Measurements from ENCODE around the gene KCNC3. TPM values are rescaled to one million over a fixed set of nuclear protein-coding genes. Genes with fewer than 3 reads are reported as not detected.

Gene KCNC3
- 0.17 and 0.32 TPM in 2 replicates for polyA plus RNA-seq (2011; rRNA removed)
- polyA plus RNA-seq (2012; cell fraction: cytosol; rRNA removed) = 0.30 and 0.41 TPM in 2 replicates
- polyA plus RNA-seq (2012; cell fraction: nucleus; rRNA removed) = 1.3 and 1.5 TPM in 2 replicates
- 1.0 to 1.7 TPM (median 1.4 TPM) in 3 replicates for polyA plus RNA-seq (2017; fragmentation: RNase III; extraction: RNeasy Plus Mini Kit Qiagen cat#74134 plus additional on column Dnase treatment)
- polyA minus RNA-seq (2011; rRNA and poly(A)+ RNA removed) = 0.54 and 0.83 TPM in 2 replicates

DNA sequence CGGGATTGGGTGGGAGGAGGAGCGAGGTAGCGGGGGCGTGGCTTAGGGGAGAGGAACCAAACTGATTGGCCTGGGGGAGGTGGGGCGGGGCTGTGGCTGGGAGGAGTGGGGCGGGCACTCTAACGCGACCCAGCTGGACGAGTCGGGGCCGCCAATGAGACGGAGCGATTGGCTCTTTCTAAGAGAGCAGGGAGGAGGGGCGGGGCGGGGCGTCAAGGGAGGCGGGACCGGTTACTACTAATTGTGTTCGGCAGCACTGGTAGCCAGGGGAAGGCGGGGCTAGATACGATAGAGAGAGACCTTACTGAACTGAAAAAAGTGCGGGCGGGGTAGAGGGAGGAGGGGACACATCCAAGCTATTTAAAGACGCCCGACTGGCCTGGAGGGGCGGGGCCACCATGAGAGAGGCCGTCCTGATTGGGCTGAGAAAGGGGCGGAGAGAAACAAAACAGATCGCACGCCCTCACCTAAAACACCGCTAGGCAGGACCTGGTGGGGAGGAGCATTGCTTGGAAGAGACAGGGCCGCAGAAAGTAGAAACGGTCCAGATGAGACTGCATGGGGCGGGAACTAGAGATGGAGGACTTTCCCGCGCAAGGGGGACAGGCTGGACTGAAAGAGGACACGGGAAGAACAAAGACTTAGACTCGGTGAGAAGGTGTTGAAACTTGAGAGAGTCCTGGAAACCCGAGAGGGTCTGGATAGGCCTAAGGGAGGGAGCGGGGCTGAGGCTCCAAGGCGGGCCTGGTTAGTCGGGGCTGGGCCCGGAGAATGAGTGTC, at the start of gene KCNC3:
TSS of gene KCNC3 (minus strand) at position 232 of the 780 bp plus-strand sequence. CDS start 295 bp downstream, outside the sequence.
- ATAC-seq (peak; percentile 54 to 83), DNase-seq (ENCODE audit: low read depth in 1 of 2, low spot score in 1 of 2) (peak; percentile 99 to 100), FAIRE-seq (no peak)
- peak within 1 kb of the TSS; percentile 60 for H3K4me3 ChIP-seq
- H3K27ac ChIP-seq = peak within 1 kb of the TSS; percentile 50 to 75; a peak in 5 of 6 replicates
- POLR2A ChIA-PET = interaction anchor here (0.5 to 1.9 kb wide), 17 partner anchors 14 to 1073 kb away, joined by 3 to 23 read pairs (median 5); partner anchors contain the start of genes ATF5, JOSD2, NUP62 and POLD1
- 1% methylated on average over 38 of the region's 43 CpGs for WGBS (ENCODE audit: missing lambda C conversion rate)
- CTCF ChIA-PET = interaction anchor here (0.6 to 3.0 kb wide), 21 partner anchors 11 to 393 kb away, joined by 3 to 76 read pairs (median 5); no protein-coding TSS in a partner anchor
- H3K4me1 ChIP-seq = peaks cover 45% of the 10 kb centered on the region
- peak within 1 kb of the TSS; percentile 99 for H3K4me2 ChIP-seq
- TF ChIP-seq PHF8 (IDR thresholded peaks at IDR 0.05; ENCODE audit: borderline replicate concordance, low read depth) = peak; percentile 24; the same call in 1 of the 2 replicates
- no peak for TF ChIP-seq CHD2 (IDR thresholded peaks at IDR 0.05; ENCODE audit: low read length, partially characterized antibody)
- no peak for TF ChIP-seq FOXS1 (CRISPR knock-in tag; IDR thresholded peaks at IDR 0.05)
- peak in 1 of 2 experiments; percentile 21; a peak in 1 of 5 replicates for TF ChIP-seq JUN (IDR thresholded peaks at IDR 0.05)
- TF ChIP-seq MAX (IDR thresholded peaks at IDR 0.05) = peak; percentile 64; the same call in 1 of the 2 replicates
- TF ChIP-seq MAZ (IDR thresholded peaks at IDR 0.05; ENCODE audit: borderline replicate concordance, low read depth, low read length) = peak; percentile 40; the same call in 1 of the 2 replicates
- no peak for TF ChIP-seq NPAS2 (CRISPR knock-in tag; IDR thresholded peaks at IDR 0.05; ENCODE audit: borderline replicate concordance)
- 0 out of 2 replicates have a peak, but pooled peaks have one; percentile 69 for TF ChIP-seq RARB (CRISPR knock-in tag; IDR thresholded peaks at IDR 0.05)
- TF ChIP-seq, protein P1, sequence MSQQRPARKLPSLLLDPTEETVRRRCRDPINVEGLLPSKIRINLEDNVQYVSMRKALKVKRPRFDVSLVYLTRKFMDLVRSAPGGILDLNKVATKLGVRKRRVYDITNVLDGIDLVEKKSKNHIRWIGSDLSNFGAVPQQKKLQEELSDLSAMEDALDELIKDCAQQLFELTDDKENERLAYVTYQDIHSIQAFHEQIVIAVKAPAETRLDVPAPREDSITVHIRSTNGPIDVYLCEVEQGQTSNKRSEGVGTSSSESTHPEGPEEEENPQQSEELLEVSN (IDR thresholded peaks at IDR 0.05; ENCODE audit: borderline replicate concordance, low read depth) = peak; percentile 80; the same call in 1 of the 2 replicates
- TF ChIP-seq KDM5A (IDR thresholded peaks at IDR 0.05) = no peak
- 0 out of 3 replicates have a peak, but pooled peaks cover 3% of the 10 kb centered on the region for H3K9me3 ChIP-seq

GRCh38 chr19:50378863-50379236, 49.7 kb upstream of the KCNC3 start:
- WGBS (ENCODE audit: missing lambda C conversion rate) = 99% methylated on average over 9 of the region's 10 CpGs
- no peak overlapping the region for H3K27ac ChIP-seq
- no peak overlapping the region for H3K4me3 ChIP-seq
- no peak overlapping the region for H3K4me2 ChIP-seq
- ATAC-seq (no peak), DNase-seq (ENCODE audit: low read depth in 1 of 2, low spot score in 1 of 2) (no peak), FAIRE-seq (no peak)
- no peaks in the 10 kb centered on the region for H3K9me3 ChIP-seq
- TF ChIP-seq FOXS1 (CRISPR knock-in tag; IDR thresholded peaks at IDR 0.05) = no peak
- no peak for TF ChIP-seq CHD4 (IDR thresholded peaks at IDR 0.05; ENCODE audit: borderline replicate concordance)
- TF ChIP-seq CHD2 (IDR thresholded peaks at IDR 0.05; ENCODE audit: low read length, partially characterized antibody) = no peak
- TF ChIP-seq GATA3 (IDR thresholded peaks at IDR 0.05; ENCODE audit: borderline replicate concordance) = no peak
- TF ChIP-seq MAX (IDR thresholded peaks at IDR 0.05) = no peak
- TF ChIP-seq RNF2 (IDR thresholded peaks at IDR 0.05; ENCODE audit: borderline replicate concordance, low read depth) = no peak
- no peak for TF ChIP-seq EP300 (IDR thresholded peaks at IDR 0.05)
- TF ChIP-seq JUN (IDR thresholded peaks at IDR 0.05) = no peak
- ChIA-PET POLR2A (no interaction called here), CTCF (interaction anchor here (1.2 to 4.3 kb wide), 2 partner anchors 10 to 21 kb away, joined by 5 to 20 read pairs; no protein-coding TSS in a partner anchor)
- peaks cover 13% of the 10 kb centered on the region; the same call in 2 of the 3 replicates for H3K4me1 ChIP-seq

DNA sequence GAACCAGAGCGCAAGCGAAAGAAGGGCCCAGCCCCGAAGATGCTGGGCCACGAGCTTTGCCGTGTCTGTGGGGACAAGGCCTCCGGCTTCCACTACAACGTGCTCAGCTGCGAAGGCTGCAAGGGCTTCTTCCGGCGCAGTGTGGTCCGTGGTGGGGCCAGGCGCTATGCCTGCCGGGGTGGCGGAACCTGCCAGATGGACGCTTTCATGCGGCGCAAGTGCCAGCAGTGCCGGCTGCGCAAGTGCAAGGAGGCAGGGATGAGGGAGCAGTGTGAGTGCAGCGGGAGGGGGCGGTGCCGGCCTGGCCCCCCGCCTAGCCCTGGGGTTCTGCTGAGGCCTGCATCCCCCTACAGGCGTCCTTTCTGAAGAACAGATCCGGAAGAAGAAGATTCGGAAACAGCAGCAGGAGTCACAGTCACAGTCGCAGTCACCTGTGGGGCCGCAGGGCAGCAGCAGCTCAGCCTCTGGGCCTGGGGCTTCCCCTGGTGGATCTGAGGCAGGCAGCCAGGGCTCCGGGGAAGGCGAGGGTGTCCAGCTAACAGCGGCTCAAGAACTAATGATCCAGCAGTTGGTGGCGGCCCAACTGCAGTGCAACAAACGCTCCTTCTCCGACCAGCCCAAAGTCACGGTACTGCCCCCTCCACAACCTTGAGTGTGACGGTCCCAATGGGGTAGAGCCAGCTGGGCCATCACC, 49.1 kb upstream of the KCNC3 start:
- peaks cover 10% of the 10 kb centered on the region; the same call in 2 of the 3 replicates for H3K4me1 ChIP-seq
- POLR2A ChIA-PET = no interaction called here
- FAIRE-seq (no peak), ATAC-seq (no peak), DNase-seq (ENCODE audit: low read depth in 1 of 2, low spot score in 1 of 2) (no peak)
- no peak overlapping the region for H3K4me3 ChIP-seq
- CTCF ChIA-PET = interaction anchor here (1.2 to 4.3 kb wide), 2 partner anchors 9 to 21 kb away, joined by 5 to 20 read pairs; no protein-coding TSS in a partner anchor
- 95% methylated on average over 36 of the region's 36 CpGs for WGBS (ENCODE audit: missing lambda C conversion rate)
- TF ChIP-seq, protein P1 (IDR thresholded peaks at IDR 0.05; ENCODE audit: borderline replicate concordance, low read depth) = no peak
- TF ChIP-seq NFE2L2 (conservative IDR thresholded peaks at IDR 0.05; ENCODE audit: low read length) = no peak
- no peak for TF ChIP-seq EP300 (IDR thresholded peaks at IDR 0.05)
- TF ChIP-seq RCOR1 (IDR thresholded peaks at IDR 0.05; ENCODE audit: low read depth, low read length) = no peak
- no peak for TF ChIP-seq MAFK (IDR thresholded peaks at IDR 0.05; ENCODE audit: partially characterized antibody)
- TF ChIP-seq ZFP36 (IDR thresholded peaks at IDR 0.05; ENCODE audit: borderline replicate concordance, partially characterized antibody) = no peak
- no peak for TF ChIP-seq HES2 (IDR thresholded peaks at IDR 0.05)
- no peak for TF ChIP-seq ATOH8 (CRISPR knock-in tag; IDR thresholded peaks at IDR 0.05; ENCODE audit: low read depth)
- TF ChIP-seq, protein P2, sequence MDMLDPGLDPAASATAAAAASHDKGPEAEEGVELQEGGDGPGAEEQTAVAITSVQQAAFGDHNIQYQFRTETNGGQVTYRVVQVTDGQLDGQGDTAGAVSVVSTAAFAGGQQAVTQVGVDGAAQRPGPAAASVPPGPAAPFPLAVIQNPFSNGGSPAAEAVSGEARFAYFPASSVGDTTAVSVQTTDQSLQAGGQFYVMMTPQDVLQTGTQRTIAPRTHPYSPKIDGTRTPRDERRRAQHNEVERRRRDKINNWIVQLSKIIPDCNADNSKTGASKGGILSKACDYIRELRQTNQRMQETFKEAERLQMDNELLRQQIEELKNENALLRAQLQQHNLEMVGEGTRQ (IDR thresholded peaks at IDR 0.05) = no peak
- TF ChIP-seq HDAC2 (IDR thresholded peaks at IDR 0.05) = no peak
- TF ChIP-seq CBX8 (IDR thresholded peaks at IDR 0.05) = no peak
- no peaks in the 10 kb centered on the region for H3K9me3 ChIP-seq
- H3K27ac ChIP-seq = no peak overlapping the region
- no peak overlapping the region for H3K4me2 ChIP-seq

Measured in A549 (cell line).